Left lung (tissue), 10 donors: Measurements from ENCODE around the gene MKNK2. TPM values are rescaled to one million over a fixed set of nuclear protein-coding genes. Genes with fewer than 3 reads are reported as not detected.

Experiments
- ATAC-seq: fragments of 200-7000 bp; cut with Tn5 transposase; one replicate; pipeline ENCODE4 v1.9.1; 2020; ENCODE audit warnings: moderate library complexity
- DNase-seq, 4 donors: peaks; one replicate each; pipeline ENCODE4 v3.0.0-alpha.2; 2013 to 2020
- H3K27ac ChIP-seq, 2 donors: fragments of 200-600 bp; sonication (generic) in 1 of 2; one replicate each; pipeline versions ENCODE4 v1.5.0 to v1.8.0; 2020 to 2021
- H3K27me3 ChIP-seq, 2 donors: fragments of 200-600 bp; sonication (generic) in 1 of 2; one replicate each; pipeline versions ENCODE4 v1.5.0 to v1.8.0; 2020 to 2021
- H3K36me3 ChIP-seq, 2 donors: fragments of 200-600 bp; sonication (generic) in 1 of 2; one replicate each; pipeline versions ENCODE4 v1.5.0 to v1.8.0; 2020 to 2021
- H3K4me1 ChIP-seq, 2 donors: fragments of 200-600 bp; one replicate each; pipeline ENCODE4 v1.8.0; 2021
- H3K4me3 ChIP-seq, 2 donors: fragments of 200-600 bp; sonication (generic) in 1 of 2; one replicate each; pipeline versions ENCODE4 v1.5.0 to v1.8.0; 2020 to 2021; ENCODE audit warnings: mild to moderate bottlenecking in 1 of 2
- H3K9me3 ChIP-seq, 2 donors: fragments of 200-600 bp; sonication (generic) in 1 of 2; one replicate each; pipeline versions ENCODE4 v1.5.0 to v1.8.0; 2020 to 2021
- intact Hi-C, 2 donors: fragments of 100-400 bp; cut with DNase I; formaldehyde crosslinking; loops; one replicate each; pipeline versions ENCODE4 v1.11.2 to v1.14.2; 2022
- polyA plus RNA-seq, 6 donors: library from polyadenylated mRNA; unstranded; fragments of 120-200 nt; gene quantifications; one replicate each; pipeline ENCODE4 v1.2.1, GENCODE V29; 2013; ENCODE audit not compliant: insufficient read length in 6 of 6
- total RNA-seq, 2 donors: library from RNA; stranded (reverse); fragmentation: NEBNext Ultra II Directional; extraction: Animal tissue kit (Norgen Biotek cat#: 25700); gene quantifications; one replicate each; pipeline ENCODE4 v1.2.1, GENCODE V29; 2021
- TF ChIP-seq, protein P1 (sequence below), 2 donors: fragments of 200-600 bp; sonication (generic) in 1 of 2; IDR thresholded peaks; one replicate each; pipeline versions ENCODE4 v1.5.0 to v1.8.0; 2021; ENCODE audit warnings: antibody characterized with exemption in 2 of 2
- donor health status: DM: no; HTN: yes; CAD: no.
- donor health status: DM: no; HTN: no; CAD: no.

The MKNK2 gene
- total and polyA plus RNA-seq, 8 donors = 59.3 to 291 (median 86.1) TPM

DNA sequence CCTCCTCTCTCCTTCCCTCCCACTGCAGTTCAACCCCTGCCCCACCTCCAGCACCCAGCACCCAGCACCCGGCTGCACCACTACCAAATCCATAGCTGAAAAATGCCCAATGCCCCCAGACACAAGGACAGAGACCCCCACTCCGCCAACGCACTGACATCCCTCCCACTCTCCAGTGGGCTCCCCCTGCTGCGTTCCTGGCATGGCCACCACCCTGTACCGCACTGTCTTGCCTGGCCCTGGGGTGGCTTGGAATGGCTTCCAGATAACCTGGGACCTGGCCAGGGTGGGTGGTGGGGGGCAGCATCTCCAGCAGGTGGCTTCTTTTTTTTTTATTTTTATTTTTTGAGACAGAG is 5.8 kb upstream of the MKNK2 start:
- peaks cover 39 to 77% of the 10 kb centered on the region in 2 donors for H3K4me1 ChIP-seq
- TF ChIP-seq, protein P1, sequence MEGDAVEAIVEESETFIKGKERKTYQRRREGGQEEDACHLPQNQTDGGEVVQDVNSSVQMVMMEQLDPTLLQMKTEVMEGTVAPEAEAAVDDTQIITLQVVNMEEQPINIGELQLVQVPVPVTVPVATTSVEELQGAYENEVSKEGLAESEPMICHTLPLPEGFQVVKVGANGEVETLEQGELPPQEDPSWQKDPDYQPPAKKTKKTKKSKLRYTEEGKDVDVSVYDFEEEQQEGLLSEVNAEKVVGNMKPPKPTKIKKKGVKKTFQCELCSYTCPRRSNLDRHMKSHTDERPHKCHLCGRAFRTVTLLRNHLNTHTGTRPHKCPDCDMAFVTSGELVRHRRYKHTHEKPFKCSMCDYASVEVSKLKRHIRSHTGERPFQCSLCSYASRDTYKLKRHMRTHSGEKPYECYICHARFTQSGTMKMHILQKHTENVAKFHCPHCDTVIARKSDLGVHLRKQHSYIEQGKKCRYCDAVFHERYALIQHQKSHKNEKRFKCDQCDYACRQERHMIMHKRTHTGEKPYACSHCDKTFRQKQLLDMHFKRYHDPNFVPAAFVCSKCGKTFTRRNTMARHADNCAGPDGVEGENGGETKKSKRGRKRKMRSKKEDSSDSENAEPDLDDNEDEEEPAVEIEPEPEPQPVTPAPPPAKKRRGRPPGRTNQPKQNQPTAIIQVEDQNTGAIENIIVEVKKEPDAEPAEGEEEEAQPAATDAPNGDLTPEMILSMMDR (IDR thresholded peaks at IDR 0.05) = no peak
- no peaks in the 10 kb centered on the region for H3K36me3 ChIP-seq
- H3K4me3 ChIP-seq = no peak overlapping the region
- no peaks in the 10 kb centered on the region for H3K9me3 ChIP-seq
- H3K27ac ChIP-seq = peak overlapping the region; percentile 48 to 99
- ATAC-seq = no peak
- intact Hi-C loops = no loop called here
- no peak for DNase-seq
- no peaks in the 10 kb centered on the region for H3K27me3 ChIP-seq

DNA sequence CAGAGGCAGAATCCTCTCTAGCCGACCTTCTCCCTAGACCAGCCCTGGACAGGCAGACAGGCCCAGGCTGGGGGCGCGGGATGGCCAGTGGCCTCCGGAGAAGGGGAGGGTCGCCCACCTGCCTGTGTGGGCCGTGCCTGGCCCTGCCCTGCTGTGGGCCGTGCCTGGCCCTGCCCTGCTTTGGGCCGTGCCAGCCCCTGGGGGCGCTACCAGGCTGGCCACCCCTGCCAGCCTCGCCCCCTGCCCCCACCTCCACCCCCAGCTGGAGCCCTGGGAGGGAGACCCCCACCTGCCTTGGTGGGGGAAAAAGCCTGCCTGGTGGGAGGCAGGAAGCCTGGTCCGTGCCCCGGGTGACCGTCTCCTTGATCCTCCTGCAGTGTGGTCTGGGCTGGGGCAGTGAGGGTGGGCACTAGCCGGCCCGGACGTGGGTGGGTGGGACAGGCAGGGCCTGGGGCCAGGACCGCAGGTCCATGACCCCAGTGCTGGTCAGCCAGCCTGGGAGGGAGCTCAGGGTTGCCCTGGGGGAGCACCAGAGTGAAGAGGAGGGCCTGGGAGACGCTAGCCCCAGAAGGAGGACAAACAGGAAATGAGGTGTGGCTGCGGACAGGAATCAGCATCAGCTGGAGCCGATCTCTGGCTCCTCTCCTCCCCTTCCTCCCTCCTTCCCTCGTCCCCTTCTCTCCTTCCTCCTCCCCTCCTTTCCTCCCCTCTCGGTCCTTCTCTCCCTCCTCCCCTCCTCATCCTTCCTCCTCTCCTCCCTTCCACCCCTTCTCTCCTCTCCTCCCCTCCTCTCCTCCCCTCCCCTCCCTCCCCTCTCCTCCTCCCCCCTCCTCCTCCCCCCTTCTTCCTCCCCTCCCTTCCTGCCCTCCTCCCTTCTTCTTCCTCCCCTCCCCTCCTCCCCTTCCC is 5.1 kb upstream of the MKNK2 start:
- DNase-seq = peak in 2 of 4 donors; percentile 77 to 91
- Histone ChIP-seq H3K36me3 (no peaks in the 10 kb centered on the region), H3K27me3 (no peaks in the 10 kb centered on the region), H3K4me3 (peak overlapping the region in 1 of 2 donors; percentile 28), H3K9me3 (no peaks in the 10 kb centered on the region), H3K27ac (peak overlapping the region; percentile 89 to 90), H3K4me1 (peaks cover 42 to 80% of the 10 kb centered on the region in 2 donors)
- ATAC-seq = no peak
- TF ChIP-seq, protein P1 (IDR thresholded peaks at IDR 0.05) = no peak
- intact Hi-C loops = no loop called here

DNA sequence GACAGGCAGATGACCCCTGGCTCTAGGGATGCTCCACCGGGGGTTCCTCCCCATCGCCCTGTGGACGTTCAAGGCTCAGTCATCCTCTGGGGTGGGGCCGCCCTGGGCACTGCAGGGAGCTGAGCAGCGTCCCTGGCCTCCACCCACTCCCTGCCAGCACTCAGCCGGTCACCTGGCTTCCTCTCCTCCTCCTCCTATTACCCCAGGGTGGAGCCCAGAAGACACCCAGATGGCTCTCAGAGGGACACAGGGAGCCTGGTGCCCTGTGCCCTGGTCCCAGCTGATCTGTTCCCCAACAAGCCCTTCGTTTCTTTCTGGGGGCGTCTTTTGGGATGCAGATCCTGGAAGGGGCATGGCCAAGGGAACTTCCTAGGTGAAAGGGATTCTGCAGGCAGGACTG is 3.7 kb upstream of the MKNK2 start:
- Histone ChIP-seq H3K27ac (peak overlapping the region; percentile 39 to 89), H3K27me3 (no peaks in the 10 kb centered on the region), H3K9me3 (no peaks in the 10 kb centered on the region), H3K4me1 (peaks cover 31 to 67% of the 10 kb centered on the region in 2 donors), H3K4me3 (no peak overlapping the region), H3K36me3 (no peaks in the 10 kb centered on the region)
- ATAC-seq (no peak), DNase-seq (no peak)
- TF ChIP-seq, protein P1 (IDR thresholded peaks at IDR 0.05) = no peak
- intact Hi-C loops = no loop called here

DNA sequence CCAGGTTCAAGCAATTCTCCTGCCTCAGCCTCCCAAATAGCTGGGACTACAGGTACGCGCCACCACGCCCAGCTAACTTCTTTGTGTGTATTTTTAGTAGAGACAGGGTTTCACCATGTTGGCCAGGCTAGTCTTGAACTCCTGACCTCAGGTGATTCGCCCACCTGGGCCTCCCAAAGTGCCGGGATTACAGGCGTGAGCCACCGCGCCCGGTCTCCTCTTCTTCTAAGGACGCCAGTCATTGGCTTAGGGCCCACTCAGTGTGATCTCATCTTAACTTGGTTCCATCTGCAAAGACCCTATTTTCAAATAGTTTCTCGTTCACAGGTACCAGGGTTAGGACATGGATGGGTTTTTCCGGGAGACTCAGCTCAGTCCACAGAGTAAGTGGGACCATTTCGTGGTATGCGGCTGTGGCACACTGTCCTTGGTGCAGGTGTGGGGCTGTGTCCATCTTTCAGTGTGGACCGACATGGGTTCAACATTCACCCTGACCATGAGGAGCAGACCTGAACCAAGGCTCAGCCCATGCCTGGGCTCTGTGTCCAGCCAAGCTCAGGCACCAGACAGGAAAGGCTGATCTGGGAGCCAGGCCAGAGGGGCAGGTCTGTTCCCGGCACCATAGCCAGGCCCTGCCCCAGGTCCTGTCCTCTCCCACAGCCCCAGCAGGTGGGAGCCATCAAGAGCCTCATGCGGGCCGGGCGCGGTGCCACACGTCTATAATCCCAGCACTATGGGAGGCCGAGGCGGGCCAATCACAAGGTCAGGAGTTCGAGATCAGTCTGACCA is 2.8 kb upstream of the MKNK2 start:
- H3K27me3 ChIP-seq = no peaks in the 10 kb centered on the region
- no peak overlapping the region for H3K4me3 ChIP-seq
- no peaks in the 10 kb centered on the region for H3K9me3 ChIP-seq
- ATAC-seq (no peak), DNase-seq (peak in 3 of 4 donors; percentile 67 to 81 (median 81))
- TF ChIP-seq, protein P1 (IDR thresholded peaks at IDR 0.05) = no peak
- H3K4me1 ChIP-seq = peaks cover 32 to 67% of the 10 kb centered on the region in 2 donors
- H3K27ac ChIP-seq = peak overlapping the region; percentile 39 to 89
- peaks cover 0 to 7% of the 10 kb centered on the region in 2 donors for H3K36me3 ChIP-seq
- intact Hi-C loops = no loop called here
